OCI-LY3 (cell line): ENCODE results near the gene SUN5.
"Not testable (repeated sequence)": the region's sequence is repeated elsewhere in the genome, so short reads cannot be mapped to it uniquely, and the experiment has no call there.

Experiments
- CTCF ChIP-seq: fragments of 200-600, 300-600 bp; sonication (generic); IDR thresholded peaks from 2 replicates; pipeline ENCODE4 v1.5.1; 2014; ENCODE audit warnings: antibody characterized with exemption, low read length, low read depth
- EZH2phosphoT487 ChIP-seq: fragments of 200-600 bp; shearing (Covaris generic); IDR thresholded peaks from 2 replicates; pipeline ENCODE4 v1.6.1; 2018; ENCODE audit warnings: antibody characterized with exemption, mixed run types, low read depth

GRCh38 chr20:33045129-33045721, 41.0 kb upstream of the SUN5 start:
- not testable (repeated sequence) for TF ChIP-seq CTCF, EZH2phosphoT487
